ENCODE measurements around the gene GPR137. TPM values are rescaled to one million over a fixed set of nuclear protein-coding genes. Genes with fewer than 3 reads are reported as not detected.

GPR137 gene
- total RNA-seq, 1 donor from 2014 or later = 56.0 TPM

- Mint-ChIP-seq H3K27me3 (ENCODE audit: unreplicated experiment) (peaks cover 2% of the 10 kb centered on the region), H3K27ac (ENCODE audit: unreplicated experiment) (no peak overlapping the region), H3K9me3 (ENCODE audit: unreplicated experiment) (no peaks in the 10 kb centered on the region), H3K36me3 (ENCODE audit: low read depth, unreplicated experiment) (peaks cover 14% of the 10 kb centered on the region), H3K4me3 (ENCODE audit: unreplicated experiment) (peak overlapping the region; percentile 29), H3K4me1 (ENCODE audit: unreplicated experiment) (no peaks in the 10 kb centered on the region)
- DNase-seq (ENCODE audit: low spot score) = no peak
- TF ChIP-seq CTCF (IDR thresholded peaks at IDR 0.05; ENCODE audit: unreplicated experiment) = no peak
Measured at GRCh38 chr11:64278576-64279190, 7.0 kb upstream of the GPR137 start.

- no peak overlapping the region for H3K27ac Mint-ChIP-seq (ENCODE audit: unreplicated experiment)
- H3K4me3 Mint-ChIP-seq (ENCODE audit: unreplicated experiment) = no peak overlapping the region
- no peak for TF ChIP-seq CTCF (IDR thresholded peaks at IDR 0.05; ENCODE audit: unreplicated experiment)
- no peaks in the 10 kb centered on the region for H3K9me3 Mint-ChIP-seq (ENCODE audit: unreplicated experiment)
- H3K4me1 Mint-ChIP-seq (ENCODE audit: unreplicated experiment) = peaks cover 5% of the 10 kb centered on the region
- no peak for DNase-seq (ENCODE audit: low spot score)
- peaks cover 6% of the 10 kb centered on the region for H3K27me3 Mint-ChIP-seq (ENCODE audit: unreplicated experiment)
- peaks cover 14% of the 10 kb centered on the region for H3K36me3 Mint-ChIP-seq (ENCODE audit: low read depth, unreplicated experiment)
Measured at GRCh38 chr11:64281957-64282770, 3.5 kb upstream of the GPR137 start.

- peaks cover 14% of the 10 kb centered on the region for H3K36me3 Mint-ChIP-seq (ENCODE audit: low read depth, unreplicated experiment)
- H3K9me3 Mint-ChIP-seq (ENCODE audit: unreplicated experiment) = no peaks in the 10 kb centered on the region
- peaks cover 6% of the 10 kb centered on the region for H3K27me3 Mint-ChIP-seq (ENCODE audit: unreplicated experiment)
- no peak for TF ChIP-seq CTCF (IDR thresholded peaks at IDR 0.05; ENCODE audit: unreplicated experiment)
- H3K4me3 Mint-ChIP-seq (ENCODE audit: unreplicated experiment) = peak overlapping the region; percentile 72
- no peak for DNase-seq (ENCODE audit: low spot score)
- peak overlapping the region; percentile 39 for H3K27ac Mint-ChIP-seq (ENCODE audit: unreplicated experiment)
- peaks cover 5% of the 10 kb centered on the region for H3K4me1 Mint-ChIP-seq (ENCODE audit: unreplicated experiment)
Measured at GRCh38 chr11:64283092-64283491, 2.6 kb upstream of the GPR137 start.

GRCh38 chr11:64284048-64284961 lies 1.3 kb upstream of the GPR137 start, which contains the start of gene BAD:
BAD (minus strand) TSS chr11:64284665; CDS start chr11:64284368, 297 bp downstream.
- Mint-ChIP-seq H3K4me1 (ENCODE audit: unreplicated experiment) (peaks cover 5% of the 10 kb centered on the region), H3K36me3 (ENCODE audit: low read depth, unreplicated experiment) (peaks cover 9% of the 10 kb centered on the region), H3K27me3 (ENCODE audit: unreplicated experiment) (peaks cover 8% of the 10 kb centered on the region), H3K4me3 (ENCODE audit: unreplicated experiment) (peak within 1 kb of the TSS; percentile 88), H3K27ac (ENCODE audit: unreplicated experiment) (peak within 1 kb of the TSS; percentile 70), H3K9me3 (ENCODE audit: unreplicated experiment) (no peaks in the 10 kb centered on the region)
- no peak for TF ChIP-seq CTCF (IDR thresholded peaks at IDR 0.05; ENCODE audit: unreplicated experiment)
- DNase-seq (ENCODE audit: low spot score) = peak; percentile 93
